H1 (cell line): ENCODE data around the gene CFAP97. TPM values are rescaled to one million over a fixed set of nuclear protein-coding genes. Genes with fewer than 3 reads are reported as not detected.

Experiments
- CTCF ChIA-PET: fragments of 300-600 bp; sonication (Branson Sonifier 250); formaldehyde crosslinking; loops from one replicate; lab custom pipeline; 2021; ENCODE audit not compliant: partially characterized antibody; lab: Charles Lee
- POLR2A ChIA-PET: fragments of 300-600 bp; sonication (Branson Sonifier 250); formaldehyde crosslinking; loops from one replicate; lab custom pipeline; 2021; ENCODE audit warnings: inconsistent platforms; ENCODE audit not compliant: partially characterized antibody; lab: Charles Lee
- DNase-seq, 2 experiments: peaks; one replicate each; pipeline versions ENCODE4 v3.0.0 to v3.0.0-alpha.2; 2010 to 2022; ENCODE audit warnings: low spot score in 2 of 2, low read depth in 1 of 2, mixed read lengths in 1 of 2
- FAIRE-seq: peaks from 2 replicates; lab custom pipeline; 2011; peaks lifted over from hg19 to GRCh38; lab: Jason Lieb, UNC
- H2AFZ ChIP-seq: 2 replicates; pipeline ENCODE4 v1.8.1; 2012; ENCODE audit warnings: low read length, inconsistent platforms
- H2AK5ac ChIP-seq: 2 replicates; pipeline ENCODE4 v1.6.1; 2013; ENCODE audit warnings: low read depth, low read length
- H2BK120ac ChIP-seq: replicated peaks from 2 replicates; pipeline ENCODE3; 2013; ENCODE audit warnings: low read depth, low read length, inconsistent platforms
- H2BK12ac ChIP-seq: 2 replicates; pipeline ENCODE4 v1.6.1; 2013; ENCODE audit warnings: low read depth, low read length
- H2BK15ac ChIP-seq: 2 replicates; pipeline ENCODE4 v1.6.1; 2013; ENCODE audit warnings: low read length
- H2BK20ac ChIP-seq: 2 replicates; pipeline ENCODE4 v1.6.1; 2013; ENCODE audit warnings: low read length
- H2BK5ac ChIP-seq: 2 replicates; pipeline ENCODE4 v1.6.1; 2013; ENCODE audit warnings: low read depth, low read length
- H3K14ac ChIP-seq: 2 replicates; pipeline ENCODE4 v1.6.1; 2013; ENCODE audit warnings: inconsistent platforms; ENCODE audit not compliant: insufficient read length
- H3K18ac ChIP-seq: 2 replicates; pipeline ENCODE4 v1.6.1; 2013; ENCODE audit warnings: low read length; ENCODE audit errors: extremely low read depth
- H3K23ac ChIP-seq: 2 replicates; pipeline ENCODE4 v1.6.1; 2013; ENCODE audit warnings: inconsistent platforms; ENCODE audit not compliant: insufficient read length
- H3K23me2 ChIP-seq: 2 replicates; pipeline ENCODE4 v1.6.1; 2013; ENCODE audit warnings: low read depth, low read length
- H3K27ac ChIP-seq: 2 replicates; pipeline ENCODE4 v1.6.1; 2011; ENCODE audit warnings: low read depth, low read length, inconsistent platforms
- H3K27me3 ChIP-seq, 4 experiments: replicated peaks in 1 of 4; 1 replicate in 1 of 4; 2 replicates in 3 of 4; pipeline versions ENCODE4 v1.6.1 to v1.8.1; 2011 to 2013; ENCODE audit warnings: low read length in 3 of 4, mild to moderate bottlenecking in 3 of 4, inconsistent platforms in 2 of 4, mixed read lengths in 2 of 4, moderate library complexity in 1 of 4; ENCODE audit not compliant: control insufficient read depth in 3 of 4, insufficient read depth in 3 of 4; ENCODE audit errors: extremely low read depth in 1 of 4
- H3K36me3 ChIP-seq, 4 experiments: 2 replicates each; pipeline versions ENCODE4 v1.6.1 to v1.8.1; 2011 to 2013; ENCODE audit warnings: mild to moderate bottlenecking in 4 of 4, low read length in 3 of 4, moderate library complexity in 2 of 4, control low read depth in 1 of 4, inconsistent platforms in 1 of 4; ENCODE audit not compliant: insufficient read depth in 4 of 4, control insufficient read depth in 2 of 4
- H3K4ac ChIP-seq: replicated peaks from 2 replicates; pipeline ENCODE3; 2013; ENCODE audit warnings: low read length, low read depth, mixed read lengths, inconsistent platforms; ENCODE audit not compliant: insufficient read length
- H3K4me1 ChIP-seq, 4 experiments: replicated peaks in 1 of 4; 1 replicate in 1 of 4; 2 replicates in 3 of 4; pipeline versions ENCODE4 v1.6.1 to v1.8.1; 2011 to 2013; ENCODE audit warnings: low read length in 3 of 4, inconsistent platforms in 2 of 4, mixed read lengths in 1 of 4; ENCODE audit not compliant: insufficient read depth in 4 of 4, control insufficient read depth in 3 of 4
- H3K4me2 ChIP-seq, 2 experiments: 2 replicates each; pipeline versions ENCODE4 v1.6.1 to v1.8.1; 2011 to 2013; ENCODE audit warnings: low read depth in 2 of 2, low read length in 2 of 2, control low read depth in 1 of 2, inconsistent platforms in 1 of 2, mild to moderate bottlenecking in 1 of 2; ENCODE audit not compliant: insufficient read depth in 1 of 2
- H3K4me3 ChIP-seq, 4 experiments: fragments of 200-600, 300-600 bp in 1 of 4; sonication (generic), shearing (Covaris generic), sonication (Bioruptor Twin) in 1 of 4; 2 replicates each; pipeline versions ENCODE4 v1.5.1 to v1.8.1; 2011 to 2016; ENCODE audit warnings: low read length in 4 of 4, low read depth in 3 of 4, control low read depth in 2 of 4, inconsistent platforms in 2 of 4, mild to moderate bottlenecking in 2 of 4, mixed read lengths in 1 of 4, moderate library complexity in 1 of 4; ENCODE audit not compliant: insufficient read depth in 2 of 4; ENCODE audit errors: extremely low read depth in 1 of 4
- H3K56ac ChIP-seq: replicated peaks from 2 replicates; pipeline ENCODE3; 2013; ENCODE audit warnings: low read depth, mild to moderate bottlenecking, mixed read lengths, low read length, inconsistent platforms; ENCODE audit not compliant: insufficient read length
- H3K79me1 ChIP-seq: 2 replicates; pipeline ENCODE4 v1.6.1; 2013; ENCODE audit warnings: low read depth, low read length, control low read depth
- H3K79me2 ChIP-seq, 2 experiments: 2 replicates each; pipeline versions ENCODE4 v1.6.1 to v1.8.1; 2012 to 2013; ENCODE audit warnings: low read length in 2 of 2, mild to moderate bottlenecking in 2 of 2, inconsistent platforms in 1 of 2; ENCODE audit not compliant: insufficient read depth in 2 of 2, control insufficient read depth in 1 of 2
- H3K9ac ChIP-seq, 4 experiments: replicated peaks in 1 of 4; 1 replicate in 1 of 4; 2 replicates in 3 of 4; pipeline versions ENCODE4 v1.6.1 to v1.8.1; 2011 to 2013; ENCODE audit warnings: low read depth in 3 of 4, low read length in 3 of 4, control low read depth in 2 of 4, mild to moderate bottlenecking in 2 of 4, moderate library complexity in 2 of 4, inconsistent platforms in 1 of 4; ENCODE audit errors: extremely low read depth in 1 of 4
- H3K9me3 ChIP-seq, 2 experiments: 2 replicates each; pipeline versions ENCODE4 v1.6.1 to v1.8.1; 2012 to 2013; ENCODE audit warnings: mild to moderate bottlenecking in 2 of 2, moderate library complexity in 2 of 2, control low read depth in 1 of 2, inconsistent platforms in 1 of 2, low read depth in 1 of 2, low read length in 1 of 2, mixed read lengths in 1 of 2; ENCODE audit not compliant: insufficient read depth in 2 of 2
- H4K20me1 ChIP-seq, 2 experiments: replicated peaks in 1 of 2; 2 replicates each; pipeline versions ENCODE3 to v1.8.1; 2011 to 2013; ENCODE audit warnings: inconsistent platforms in 2 of 2, low read length in 2 of 2, mild to moderate bottlenecking in 1 of 2; ENCODE audit not compliant: insufficient read depth in 2 of 2, control insufficient read depth in 1 of 2
- H4K5ac ChIP-seq: 2 replicates; pipeline ENCODE4 v1.6.1; 2013; ENCODE audit warnings: low read length, low read depth, mixed read lengths, inconsistent platforms; ENCODE audit not compliant: insufficient read length
- H4K8ac ChIP-seq: 2 replicates; pipeline ENCODE4 v1.8.0; 2013; ENCODE audit warnings: mild to moderate bottlenecking, moderate library complexity, low read length, inconsistent platforms; ENCODE audit not compliant: insufficient read depth; ENCODE audit errors: extremely low read depth
- H4K91ac ChIP-seq: replicated peaks from 2 replicates; pipeline ENCODE3; 2013; ENCODE audit warnings: low read length, mixed read lengths, inconsistent platforms; ENCODE audit not compliant: insufficient read length
- ASH2L ChIP-seq: fragments of 200-600, 300-600 bp; sonication (generic); IDR thresholded peaks from one replicate; pipeline ENCODE4 v1.7.1; 2017; ENCODE audit warnings: low read length
- ATF2 ChIP-seq: IDR thresholded peaks from 2 replicates; pipeline ENCODE4 v1.6.1; 2012; ENCODE audit warnings: low read length, inconsistent platforms
- CBX5 ChIP-seq: fragments of 300-800, 300-1000 bp; sonication (generic); IDR thresholded peaks from 2 replicates; pipeline ENCODE4 v1.7.1; 2016; ENCODE audit warnings: antibody characterized with exemption, low read length, low read depth
- CHD1 ChIP-seq: IDR thresholded peaks from 2 replicates; pipeline ENCODE4 v1.6.1; 2012; ENCODE audit warnings: low read depth, low read length, improper control_type of control experiment
- FOSL1 ChIP-seq: IDR thresholded peaks from 2 replicates; pipeline ENCODE4 v1.6.1; 2011; ENCODE audit warnings: mild to moderate bottlenecking, low read depth, low read length, moderate library complexity; ENCODE audit not compliant: insufficient read depth
- RFX5 ChIP-seq: IDR thresholded peaks from 2 replicates; pipeline ENCODE4 v1.6.1; 2011; ENCODE audit warnings: low read depth, low read length, improper control_type of control experiment, borderline replicate concordance
- SIX5 ChIP-seq: IDR thresholded peaks from 2 replicates; pipeline ENCODE4 v1.6.1; 2011; ENCODE audit warnings: mild to moderate bottlenecking, low read depth, low read length
- SP2 ChIP-seq: IDR thresholded peaks from 2 replicates; pipeline ENCODE4 v1.6.1; 2012; ENCODE audit warnings: mild to moderate bottlenecking, low read length, inconsistent platforms
- TAF1 ChIP-seq: IDR thresholded peaks from 2 replicates; pipeline ENCODE4 v1.6.1; 2011; ENCODE audit warnings: mild to moderate bottlenecking, low read depth, low read length
- TEAD4 ChIP-seq: IDR thresholded peaks from 2 replicates; pipeline ENCODE4 v1.6.1; 2012; ENCODE audit warnings: low read depth, low read length, inconsistent platforms, mixed read lengths
- WGBS, 2 experiments: shearing (Covaris generic) in 1 of 2; methylation state at CpG; one replicate each; pipeline versions ENCODE4 v1.1.6 to v1.1.7; 2013 to 2015; ENCODE audit warnings: low lambda C conversion rate in 2 of 2, mixed read lengths in 2 of 2, inconsistent platforms in 1 of 2, low coverage in 1 of 2, missing lambda C conversion rate in 1 of 2; ENCODE audit not compliant: insufficient replicate concordance in 2 of 2, insufficient coverage in 1 of 2, insufficient read length in 1 of 2; ENCODE audit errors: extremely low coverage in 1 of 2, missing lambda C conversion rate in 1 of 2; 5-methylcytosine and 5-hydroxymethylcytosine counted together
- polyA plus RNA-seq, 7 experiments: library from polyadenylated mRNA; depleted of rRNA in 3 of 7; stranded (reverse) in 5 of 7; unstranded in 2 of 7; fragments of >200 nt in 5 of 7; fragments of 200-250 nt in 2 of 7; gene quantifications; 1 replicate in 5 of 7; 2 replicates in 1 of 7; 4 replicates in 1 of 7; pipeline versions ENCODE4 v1.2.1 to v1.2.3, GENCODE V29; 2011 to 2013; ENCODE audit warnings: missing spikeins in 2 of 7, mixed read lengths in 2 of 7
- total RNA-seq: library from RNA; stranded (reverse); fragmentation: NEBNext Ultra II Directional; extraction: Animal tissue kit (Norgen Biotek cat#: 25700); gene quantifications from 2 replicates; pipeline ENCODE4 v1.2.1, GENCODE V29; 2021

The CFAP97 gene
- total and polyA plus RNA-seq, 2 of the 8 experiments (the other 6 are each of a cell fraction or from before 2014, with no cell fraction given): 9.2 to 40.4 TPM

DNA sequence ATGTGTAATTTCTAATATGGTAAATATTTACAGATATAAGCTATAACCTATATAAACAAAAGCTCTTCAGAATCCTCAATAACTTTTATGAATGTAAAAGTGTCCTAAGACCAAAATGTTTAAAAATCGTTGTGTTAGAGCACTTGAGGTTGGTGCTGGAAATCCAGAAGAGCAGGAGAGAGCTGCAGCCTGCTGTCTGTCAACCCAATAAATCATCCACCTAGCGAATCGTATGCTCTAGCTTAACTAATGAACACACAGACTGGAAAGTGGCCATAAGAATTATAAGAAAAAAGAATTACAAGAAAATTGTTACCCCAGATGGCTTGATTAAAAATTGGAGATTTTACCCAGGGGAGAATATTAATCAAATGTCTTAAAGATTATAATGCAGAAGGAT, 17.0 kb downstream of the CFAP97 start:
- CTCF ChIA-PET: interaction anchor here (0.6 to 5.9 kb wide), 6 partner anchors 9 to 852 kb away, joined by 3 to 55 read pairs (median 7); no protein-coding TSS in a partner anchor
- no peak overlapping the region for H3K18ac ChIP-seq
- peaks cover 4 to 8% (median 6%) of the 10 kb centered on the region in 4 experiments; a peak in 5 of 7 replicates for H3K4me1 ChIP-seq
- no peak overlapping the region for H3K27ac ChIP-seq
- no peak overlapping the region for H2BK120ac ChIP-seq
- H2AK5ac ChIP-seq: no peak overlapping the region
- H2AFZ ChIP-seq: no peak overlapping the region
- 85% methylated on average over 3 of the region's 3 CpGs; no CpG with 5 or more reads in 1 of the 2 experiments for WGBS, 2 experiments
- no peak overlapping the region for H3K4me2 ChIP-seq
- no peak overlapping the region for H4K8ac ChIP-seq
- H3K9ac ChIP-seq: no peak overlapping the region
- H3K27me3 ChIP-seq: no peaks in the 10 kb centered on the region
- H3K14ac ChIP-seq: no peak overlapping the region
- no peak overlapping the region for H2BK20ac ChIP-seq
- no peak overlapping the region for H4K91ac ChIP-seq
- H4K5ac ChIP-seq: no peak overlapping the region
- no peaks in the 10 kb centered on the region; the same call in 1 of the 2 replicates for H3K79me1 ChIP-seq
- H3K23ac ChIP-seq: no peak overlapping the region
- FAIRE-seq: no peak
- no peak overlapping the region for H2BK12ac ChIP-seq
- no peak for TF ChIP-seq ATF2
- no peak for TF ChIP-seq RFX5
- TF ChIP-seq ASH2L: no peak
- no peak for TF ChIP-seq TAF1
- TF ChIP-seq TEAD4: no peak
- no peak for TF ChIP-seq CHD1
- TF ChIP-seq CBX5: no peak
- TF ChIP-seq SP2: no peak
- no peak for TF ChIP-seq SIX5
- no peak for TF ChIP-seq FOSL1
- TF ChIP-seq, all 59 proteins: peak for 0
- no peak overlapping the region for H3K56ac ChIP-seq
- no peak overlapping the region for H2BK15ac ChIP-seq
- H2BK5ac ChIP-seq: no peak overlapping the region
- H3K4ac ChIP-seq: no peak overlapping the region
- H3K4me3 ChIP-seq: no peak overlapping the region
- H4K20me1 ChIP-seq: peaks cover 0 to 3% of the 10 kb centered on the region in 2 experiments
- POLR2A ChIA-PET: no interaction called here
- no peaks in the 10 kb centered on the region for H3K9me3 ChIP-seq
- H3K36me3 ChIP-seq: peaks cover 0 to 17% (median 7%) of the 10 kb centered on the region in 4 experiments; a peak in 5 of 8 replicates
- DNase-seq: no peak
- H3K23me2 ChIP-seq: no peaks in the 10 kb centered on the region
- peaks cover 0 to 7% of the 10 kb centered on the region in 2 experiments; a peak in 1 of 4 replicates for H3K79me2 ChIP-seq
